ENCODE measurements around the gene OR6C70.

DNA sequence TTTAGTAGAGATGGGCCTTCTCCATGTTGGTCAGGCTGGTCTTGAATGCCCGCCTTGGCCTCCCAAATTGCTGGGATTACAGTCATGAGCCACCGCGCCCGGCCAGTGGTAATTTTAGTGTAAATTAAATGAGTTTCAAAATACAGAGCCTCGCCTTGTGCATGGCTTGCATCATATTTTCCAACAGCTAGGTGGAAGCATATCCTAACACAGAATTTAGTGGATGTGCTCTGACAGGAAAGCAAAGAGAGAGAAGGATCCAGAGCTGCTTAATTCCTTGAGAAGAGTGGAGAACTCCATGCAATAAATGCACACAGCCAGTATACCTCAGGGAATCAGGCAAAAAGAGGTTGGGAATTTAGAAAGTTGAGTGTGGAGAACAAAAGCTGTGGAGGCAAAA, 23.6 kb downstream of the OR6C70 start:
- TF ChIP-seq, protein P1, sequence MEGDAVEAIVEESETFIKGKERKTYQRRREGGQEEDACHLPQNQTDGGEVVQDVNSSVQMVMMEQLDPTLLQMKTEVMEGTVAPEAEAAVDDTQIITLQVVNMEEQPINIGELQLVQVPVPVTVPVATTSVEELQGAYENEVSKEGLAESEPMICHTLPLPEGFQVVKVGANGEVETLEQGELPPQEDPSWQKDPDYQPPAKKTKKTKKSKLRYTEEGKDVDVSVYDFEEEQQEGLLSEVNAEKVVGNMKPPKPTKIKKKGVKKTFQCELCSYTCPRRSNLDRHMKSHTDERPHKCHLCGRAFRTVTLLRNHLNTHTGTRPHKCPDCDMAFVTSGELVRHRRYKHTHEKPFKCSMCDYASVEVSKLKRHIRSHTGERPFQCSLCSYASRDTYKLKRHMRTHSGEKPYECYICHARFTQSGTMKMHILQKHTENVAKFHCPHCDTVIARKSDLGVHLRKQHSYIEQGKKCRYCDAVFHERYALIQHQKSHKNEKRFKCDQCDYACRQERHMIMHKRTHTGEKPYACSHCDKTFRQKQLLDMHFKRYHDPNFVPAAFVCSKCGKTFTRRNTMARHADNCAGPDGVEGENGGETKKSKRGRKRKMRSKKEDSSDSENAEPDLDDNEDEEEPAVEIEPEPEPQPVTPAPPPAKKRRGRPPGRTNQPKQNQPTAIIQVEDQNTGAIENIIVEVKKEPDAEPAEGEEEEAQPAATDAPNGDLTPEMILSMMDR (IDR thresholded peaks at IDR 0.05) = no peak
- TF ChIP-seq SIN3A (IDR thresholded peaks at IDR 0.05; ENCODE audit: borderline replicate concordance, low read depth, low read length) (no peak), TAF1 (IDR thresholded peaks at IDR 0.05; ENCODE audit: borderline replicate concordance, low read depth, low read length) (no peak), YY1 (IDR thresholded peaks at IDR 0.05; ENCODE audit: low read depth) (no peak), EP300 (IDR thresholded peaks at IDR 0.05; ENCODE audit: borderline replicate concordance in 1 of 2, low read depth in 1 of 2, low read length in 1 of 2) (no peak)
- TF ChIP-seq, protein P2, sequence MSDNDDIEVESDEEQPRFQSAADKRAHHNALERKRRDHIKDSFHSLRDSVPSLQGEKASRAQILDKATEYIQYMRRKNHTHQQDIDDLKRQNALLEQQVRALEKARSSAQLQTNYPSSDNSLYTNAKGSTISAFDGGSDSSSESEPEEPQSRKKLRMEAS (IDR thresholded peaks at IDR 0.05; ENCODE audit: low read depth) = no peak

Measured in SK-N-SH (cell line).